ENCODE data around the gene SLC24A3.

GRCh38 chr20:19605786-19606485 lies 393.5 kb downstream of the SLC24A3 start:
- TF ChIP-seq ZNF510 (CRISPR knock-in tag; IDR thresholded peaks at IDR 0.05; ENCODE audit: low read depth), result no peak
- TF ChIP-seq, protein P1, sequence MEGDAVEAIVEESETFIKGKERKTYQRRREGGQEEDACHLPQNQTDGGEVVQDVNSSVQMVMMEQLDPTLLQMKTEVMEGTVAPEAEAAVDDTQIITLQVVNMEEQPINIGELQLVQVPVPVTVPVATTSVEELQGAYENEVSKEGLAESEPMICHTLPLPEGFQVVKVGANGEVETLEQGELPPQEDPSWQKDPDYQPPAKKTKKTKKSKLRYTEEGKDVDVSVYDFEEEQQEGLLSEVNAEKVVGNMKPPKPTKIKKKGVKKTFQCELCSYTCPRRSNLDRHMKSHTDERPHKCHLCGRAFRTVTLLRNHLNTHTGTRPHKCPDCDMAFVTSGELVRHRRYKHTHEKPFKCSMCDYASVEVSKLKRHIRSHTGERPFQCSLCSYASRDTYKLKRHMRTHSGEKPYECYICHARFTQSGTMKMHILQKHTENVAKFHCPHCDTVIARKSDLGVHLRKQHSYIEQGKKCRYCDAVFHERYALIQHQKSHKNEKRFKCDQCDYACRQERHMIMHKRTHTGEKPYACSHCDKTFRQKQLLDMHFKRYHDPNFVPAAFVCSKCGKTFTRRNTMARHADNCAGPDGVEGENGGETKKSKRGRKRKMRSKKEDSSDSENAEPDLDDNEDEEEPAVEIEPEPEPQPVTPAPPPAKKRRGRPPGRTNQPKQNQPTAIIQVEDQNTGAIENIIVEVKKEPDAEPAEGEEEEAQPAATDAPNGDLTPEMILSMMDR (CRISPR knock-in tag; IDR thresholded peaks at IDR 0.05), result no peak
- TF ChIP-seq JUND (CRISPR knock-in tag; IDR thresholded peaks at IDR 0.05), result no peak
- no peak for TF ChIP-seq SMC3 (IDR thresholded peaks at IDR 0.05; ENCODE audit: low read length)
- TF ChIP-seq, protein P2, sequence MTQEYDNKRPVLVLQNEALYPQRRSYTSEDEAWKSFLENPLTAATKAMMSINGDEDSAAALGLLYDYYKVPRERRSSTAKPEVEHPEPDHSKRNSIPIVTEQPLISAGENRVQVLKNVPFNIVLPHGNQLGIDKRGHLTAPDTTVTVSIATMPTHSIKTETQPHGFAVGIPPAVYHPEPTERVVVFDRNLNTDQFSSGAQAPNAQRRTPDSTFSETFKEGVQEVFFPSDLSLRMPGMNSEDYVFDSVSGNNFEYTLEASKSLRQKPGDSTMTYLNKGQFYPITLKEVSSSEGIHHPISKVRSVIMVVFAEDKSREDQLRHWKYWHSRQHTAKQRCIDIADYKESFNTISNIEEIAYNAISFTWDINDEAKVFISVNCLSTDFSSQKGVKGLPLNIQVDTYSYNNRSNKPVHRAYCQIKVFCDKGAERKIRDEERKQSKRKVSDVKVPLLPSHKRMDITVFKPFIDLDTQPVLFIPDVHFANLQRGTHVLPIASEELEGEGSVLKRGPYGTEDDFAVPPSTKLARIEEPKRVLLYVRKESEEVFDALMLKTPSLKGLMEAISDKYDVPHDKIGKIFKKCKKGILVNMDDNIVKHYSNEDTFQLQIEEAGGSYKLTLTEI (CRISPR knock-in tag; conservative IDR thresholded peaks at IDR 0.05), result no peak
- no peak for TF ChIP-seq EP300 (IDR thresholded peaks at IDR 0.05; ENCODE audit: low read depth in 2 of 2, low read length in 2 of 2)
- TF ChIP-seq EP300 (CRISPR knock-in tag; IDR thresholded peaks at IDR 0.05; ENCODE audit: borderline replicate concordance), result no peak
- no peak for TF ChIP-seq ZNF670 (CRISPR knock-in tag; IDR thresholded peaks at IDR 0.05; ENCODE audit: borderline replicate concordance)
- TF ChIP-seq ZNF18 (CRISPR knock-in tag; IDR thresholded peaks at IDR 0.05; ENCODE audit: insufficient replicate concordance), result no peak
